Measurements from ENCODE around the gene FBXW11. TPM values are rescaled to one million over a fixed set of nuclear protein-coding genes. Genes with fewer than 3 reads are reported as not detected.

The FBXW11 gene
- total RNA-seq, 1 donor from 2014 or later = 84.0 TPM

DNA sequence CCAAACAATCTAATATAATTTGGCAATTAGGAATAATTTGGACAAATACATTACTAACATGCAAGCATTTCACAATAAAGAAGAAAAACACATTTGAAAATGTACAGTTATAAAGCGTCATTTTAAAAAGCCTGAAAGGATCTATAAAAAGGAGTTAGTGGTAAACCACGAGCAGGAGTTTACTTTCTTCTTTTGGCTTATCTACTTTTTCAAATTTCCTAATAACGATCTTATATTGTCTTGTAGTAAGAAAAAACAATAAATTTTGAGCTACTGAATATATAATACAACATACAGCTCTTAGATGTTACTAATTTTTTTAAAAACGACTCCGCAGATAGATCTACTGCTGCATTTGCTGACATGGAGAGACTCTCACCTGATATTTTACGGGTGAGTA is 141.0 kb downstream of the FBXW11 start:
- DNase-seq = no peak

GRCh38 chr5:171863935-171864334 is 142.5 kb downstream of the FBXW11 start:
- no peak for DNase-seq

DNA sequence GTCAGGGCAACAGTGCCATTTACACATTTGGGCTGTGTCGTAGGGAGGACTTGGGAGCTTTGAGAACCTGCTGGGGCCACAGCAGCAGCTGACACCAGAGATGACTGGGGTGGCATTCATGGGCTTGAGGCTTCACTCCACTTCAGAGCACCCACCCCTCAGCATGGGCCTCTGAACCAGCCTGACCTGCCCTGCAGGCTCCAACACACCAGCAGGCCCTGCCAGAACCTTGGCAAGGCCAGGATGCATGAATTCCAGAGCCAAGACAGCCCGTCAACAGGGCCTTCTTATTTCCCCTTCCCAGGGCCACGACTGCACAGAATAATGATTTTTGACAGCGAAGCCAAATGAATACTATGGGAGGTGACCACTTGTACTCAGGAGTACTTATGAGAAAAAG is 143.8 kb downstream of the FBXW11 start:
- DNase-seq = no peak

DNA sequence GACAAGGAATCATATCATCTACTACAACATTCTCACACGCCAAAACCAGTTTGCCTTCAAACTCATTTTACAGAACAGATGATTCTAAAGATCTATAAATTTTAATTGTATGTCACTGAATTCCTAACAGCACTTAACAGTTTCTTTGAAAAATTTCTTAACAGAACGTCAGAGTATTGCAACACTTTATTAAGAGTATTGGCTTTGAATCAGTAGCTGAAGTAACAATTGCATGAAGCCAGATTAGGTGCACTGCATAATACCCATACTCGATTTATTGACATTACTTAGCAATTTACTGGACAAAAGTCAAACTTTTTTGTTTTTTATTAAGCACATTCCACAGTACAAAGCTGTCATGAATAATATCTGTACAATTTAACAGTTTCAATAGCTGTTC is 145.1 kb downstream of the FBXW11 start:
- no peak for DNase-seq

- DNase-seq = no peak
Measured at GRCh38 chr5:171858303-171858702, 148.1 kb downstream of the FBXW11 start.

DNA sequence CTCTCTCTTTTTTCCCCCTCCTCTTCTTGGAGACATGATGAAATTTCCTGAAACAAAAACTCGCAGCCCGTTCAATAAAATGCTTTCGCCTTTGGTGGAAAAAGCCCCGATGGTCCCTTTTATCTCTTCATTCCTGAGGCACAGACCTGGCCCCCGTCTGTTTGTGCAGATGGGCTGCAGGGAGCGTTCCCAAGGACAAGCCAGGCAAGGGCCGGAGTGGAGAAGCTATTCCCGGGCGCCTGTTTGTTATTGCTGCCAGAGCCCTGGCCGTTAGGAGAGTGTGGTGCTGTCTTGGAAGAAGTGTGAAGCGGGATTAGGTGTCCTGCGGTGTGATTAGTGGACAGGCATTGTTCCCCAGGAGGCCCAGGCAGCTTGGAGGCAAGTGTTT is 149.0 kb downstream of the FBXW11 start:
- DNase-seq = peak; percentile 40

DNA sequence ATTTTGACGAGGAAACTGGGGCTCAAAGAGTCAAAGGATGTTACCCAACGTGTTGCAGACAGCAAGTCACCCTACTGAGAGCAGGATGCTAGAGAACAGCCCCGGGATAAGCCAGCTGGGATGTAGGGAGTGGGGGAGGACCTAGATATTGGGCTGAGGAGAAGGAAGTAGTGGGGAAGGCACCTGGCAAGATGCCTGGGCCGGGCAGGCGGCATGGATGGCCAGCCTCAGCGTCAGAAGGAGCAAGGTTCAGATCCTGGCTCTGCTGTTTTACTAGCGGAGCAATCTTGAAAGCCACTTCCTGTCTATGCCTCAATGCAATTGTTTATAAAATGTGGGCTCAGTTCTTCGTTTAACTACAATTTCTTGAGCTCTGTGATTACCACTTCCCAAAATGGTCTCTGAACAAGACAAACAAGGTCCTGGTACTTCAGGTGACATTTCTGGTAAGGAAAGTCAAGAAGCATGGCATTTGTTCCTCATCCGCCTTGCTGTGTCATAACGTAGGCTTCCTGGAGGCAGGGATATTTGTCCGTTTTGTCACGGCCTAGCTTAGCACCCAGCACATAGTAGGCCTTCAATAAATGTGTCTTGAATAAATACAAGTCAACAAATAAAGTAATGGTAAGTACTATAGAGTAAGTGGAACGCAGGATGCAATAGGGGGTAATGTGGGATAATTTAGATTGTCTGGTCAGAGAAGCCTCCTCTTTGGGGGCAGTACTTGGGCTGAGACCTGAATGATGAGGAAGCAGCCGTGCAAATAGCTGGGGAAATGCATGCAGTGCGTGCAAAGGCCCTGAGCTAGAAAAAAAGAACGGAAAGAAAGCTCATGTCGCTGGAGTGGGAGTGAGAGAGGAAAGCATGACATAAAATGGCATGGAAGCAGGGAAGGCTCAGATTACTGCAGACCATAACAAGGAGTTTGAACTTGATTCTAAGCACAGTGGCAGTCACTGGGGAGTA is 150.4 kb downstream of the FBXW11 start:
- DNase-seq = no peak

DNA sequence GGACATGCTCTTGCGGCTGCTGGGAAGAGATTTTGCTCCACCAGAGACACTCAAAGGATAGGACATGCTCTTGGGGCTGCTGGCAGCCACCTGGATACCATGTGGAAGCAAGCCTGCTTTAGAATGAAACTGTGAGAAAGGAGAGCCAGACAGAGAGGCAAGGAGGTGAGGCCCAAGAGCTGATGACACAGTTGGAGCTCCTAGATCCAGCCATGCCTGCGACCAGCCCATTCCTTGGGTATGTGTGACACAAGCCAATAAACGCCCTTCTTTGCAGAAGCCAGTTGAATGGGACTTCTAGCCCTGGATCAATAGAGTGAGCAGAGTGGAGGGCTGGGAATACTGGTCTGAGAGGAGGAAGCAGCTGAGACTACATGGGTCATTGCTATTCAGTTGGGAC is 151.2 kb downstream of the FBXW11 start:
- DNase-seq = no peak

DNA sequence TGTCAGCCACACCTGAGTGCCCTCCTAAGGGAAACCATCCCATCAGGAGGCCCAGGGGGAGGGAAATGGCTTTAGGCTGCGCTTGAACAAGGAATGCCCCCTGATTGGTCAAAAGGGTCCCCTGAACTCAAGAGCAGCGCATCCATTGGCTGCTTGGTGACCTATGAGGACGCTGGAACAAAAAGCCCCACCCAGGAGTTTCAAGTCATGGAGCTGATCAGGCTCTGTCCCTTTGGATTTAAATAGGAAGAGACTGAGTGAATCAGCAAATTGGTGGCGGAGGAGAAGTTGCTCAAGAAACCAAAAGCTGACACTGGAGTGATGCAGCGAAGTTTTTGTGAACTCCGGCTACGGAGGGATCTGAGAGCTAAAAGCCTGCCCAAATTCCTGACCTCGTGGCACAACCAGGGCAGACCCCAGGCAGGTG is 154.2 kb downstream of the FBXW11 start:
- no peak for DNase-seq

GRCh38 chr5:171851251-171851650 is 155.2 kb downstream of the FBXW11 start:
- no peak for DNase-seq

DNA sequence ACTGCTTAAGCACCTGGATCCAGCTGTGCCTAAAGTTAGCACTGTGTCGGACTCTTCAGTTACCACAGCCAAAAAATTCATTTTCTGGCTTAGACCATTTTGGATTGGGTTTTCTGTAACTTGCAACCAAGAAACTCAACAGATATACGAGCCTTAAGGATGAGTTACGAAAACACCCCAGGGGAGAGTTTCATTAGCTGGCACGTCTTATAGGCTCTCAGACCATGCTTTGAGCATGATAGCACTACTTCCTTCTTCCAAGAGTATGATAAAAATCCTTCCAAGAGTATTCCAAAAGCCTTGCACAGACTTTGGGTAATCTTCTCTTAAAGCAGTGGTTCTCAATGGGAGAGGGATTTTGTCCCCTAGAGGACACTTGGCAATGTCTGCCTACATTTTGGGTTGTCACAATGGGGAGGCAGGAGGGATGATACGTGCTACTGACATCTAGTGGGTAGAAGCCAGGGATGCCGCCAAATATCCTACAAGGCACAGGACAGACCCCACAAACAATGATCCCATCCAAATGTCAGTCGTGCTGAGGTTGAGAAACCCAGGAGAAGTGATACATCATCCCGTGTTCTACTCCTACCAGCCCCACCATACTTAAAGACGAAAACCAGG is 156.0 kb downstream of the FBXW11 start:
- peak; percentile 55 for DNase-seq

GRCh38 chr5:171849585-171850323 is 156.7 kb downstream of the FBXW11 start:
- no peak for DNase-seq

DNA sequence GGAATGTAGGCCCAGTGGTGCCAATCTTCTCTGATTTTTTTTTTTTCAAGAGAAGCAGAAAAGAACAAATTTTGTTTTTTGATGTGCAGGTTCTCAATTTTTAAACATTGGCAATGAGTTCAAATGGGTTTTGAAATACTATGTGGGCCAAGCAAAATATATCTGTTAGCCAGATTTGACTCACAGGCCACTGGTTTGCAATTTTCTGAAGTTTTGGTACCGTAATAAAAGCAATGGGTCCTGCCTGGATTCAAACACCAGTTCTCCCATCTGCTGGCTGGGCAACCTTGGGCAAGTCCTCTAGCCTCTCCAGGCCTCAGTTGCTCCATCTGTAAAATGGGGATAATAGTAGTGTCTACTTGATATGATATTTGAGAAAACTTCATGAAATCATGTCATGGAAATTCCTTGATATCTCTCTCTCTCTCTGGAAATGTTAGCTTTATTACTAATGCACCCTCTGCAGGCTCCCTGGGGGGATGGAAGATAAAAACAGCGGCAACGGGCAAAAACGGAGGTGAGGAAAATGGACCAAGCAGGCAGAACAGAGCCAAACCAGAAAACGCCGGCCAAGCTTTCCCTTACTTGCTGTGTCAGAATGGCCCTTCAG is 157.4 kb downstream of the FBXW11 start:
- DNase-seq = no peak

- DNase-seq = no peak
Measured at GRCh38 chr5:171848486-171848885, 158.0 kb downstream of the FBXW11 start.

- no peak for DNase-seq
Measured at GRCh38 chr5:171848006-171848405, 158.4 kb downstream of the FBXW11 start.

DNA sequence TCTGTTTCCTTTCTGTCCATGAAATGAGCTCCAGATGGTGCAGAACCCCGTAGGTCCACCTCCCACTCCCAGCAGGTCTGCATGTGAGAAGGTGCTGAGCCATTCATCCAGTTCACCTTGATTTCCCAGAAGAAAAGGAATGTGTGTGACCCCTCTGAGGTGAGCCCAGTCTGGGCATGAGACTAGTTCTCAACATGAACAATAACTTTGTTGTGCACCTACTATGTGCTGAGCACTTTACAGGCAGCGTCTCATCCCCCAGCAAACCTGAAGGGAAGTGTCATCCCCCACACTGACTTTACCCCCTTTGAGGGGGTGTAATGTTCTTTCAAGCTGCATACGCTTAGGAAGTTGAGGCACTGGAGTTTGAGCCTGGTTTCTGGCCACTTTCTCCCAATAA is 159.4 kb downstream of the FBXW11 start:
- DNase-seq = no peak

DNA sequence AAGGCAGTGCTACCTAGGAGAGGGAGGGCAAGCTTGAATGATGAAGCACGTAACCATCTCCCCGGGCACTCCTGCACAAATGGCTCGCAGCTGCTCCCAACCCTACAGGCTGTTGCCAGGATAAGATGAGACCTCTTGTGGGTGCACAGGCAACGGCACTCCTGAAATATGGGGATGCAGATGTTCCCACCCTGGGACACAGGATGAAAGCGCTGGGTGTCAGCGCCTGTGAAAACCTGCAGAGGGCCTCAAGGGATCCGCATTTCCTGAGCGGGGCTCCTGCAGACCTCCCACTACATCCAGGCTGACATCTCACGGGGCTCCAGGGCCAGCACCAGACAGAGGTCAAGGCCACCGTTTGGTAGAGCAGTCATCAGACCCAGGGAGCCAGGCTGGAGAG is 160.1 kb downstream of the FBXW11 start:
- DNase-seq = peak; percentile 30

- DNase-seq = peak; percentile 75
Measured at GRCh38 chr5:171845857-171846256, 160.6 kb downstream of the FBXW11 start.

DNA sequence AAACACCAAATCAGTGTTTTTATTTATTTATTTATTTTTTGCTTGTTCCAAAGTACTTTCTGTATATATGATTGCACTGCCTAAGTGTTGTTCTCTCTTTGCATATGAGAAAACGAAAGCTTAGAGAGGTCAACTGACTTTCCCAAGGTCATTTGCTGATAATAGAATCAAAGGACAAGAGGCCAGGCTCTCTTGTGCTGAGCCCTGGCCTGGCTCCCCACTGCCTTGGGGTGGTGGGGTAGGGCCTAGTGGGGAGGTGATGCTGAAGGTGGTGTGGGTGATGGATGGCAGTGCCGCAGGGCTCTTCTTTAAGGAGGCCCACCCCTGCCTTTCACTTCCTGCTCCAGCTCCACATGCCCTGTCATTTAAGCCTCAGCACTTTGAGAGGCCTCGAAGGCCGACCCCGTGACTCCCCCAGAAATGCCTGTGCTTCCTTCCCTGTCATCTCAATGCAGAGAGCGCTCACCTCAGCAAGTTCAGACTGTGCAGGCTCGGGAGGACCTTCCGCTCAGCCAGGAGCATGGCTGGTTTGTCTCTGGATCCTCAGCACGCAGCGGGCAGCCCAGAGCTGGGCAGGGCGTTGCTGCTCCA is 161.3 kb downstream of the FBXW11 start:
- DNase-seq = no peak

GRCh38 chr5:171842777-171843328 is 163.6 kb downstream of the FBXW11 start:
- DNase-seq = no peak

DNA sequence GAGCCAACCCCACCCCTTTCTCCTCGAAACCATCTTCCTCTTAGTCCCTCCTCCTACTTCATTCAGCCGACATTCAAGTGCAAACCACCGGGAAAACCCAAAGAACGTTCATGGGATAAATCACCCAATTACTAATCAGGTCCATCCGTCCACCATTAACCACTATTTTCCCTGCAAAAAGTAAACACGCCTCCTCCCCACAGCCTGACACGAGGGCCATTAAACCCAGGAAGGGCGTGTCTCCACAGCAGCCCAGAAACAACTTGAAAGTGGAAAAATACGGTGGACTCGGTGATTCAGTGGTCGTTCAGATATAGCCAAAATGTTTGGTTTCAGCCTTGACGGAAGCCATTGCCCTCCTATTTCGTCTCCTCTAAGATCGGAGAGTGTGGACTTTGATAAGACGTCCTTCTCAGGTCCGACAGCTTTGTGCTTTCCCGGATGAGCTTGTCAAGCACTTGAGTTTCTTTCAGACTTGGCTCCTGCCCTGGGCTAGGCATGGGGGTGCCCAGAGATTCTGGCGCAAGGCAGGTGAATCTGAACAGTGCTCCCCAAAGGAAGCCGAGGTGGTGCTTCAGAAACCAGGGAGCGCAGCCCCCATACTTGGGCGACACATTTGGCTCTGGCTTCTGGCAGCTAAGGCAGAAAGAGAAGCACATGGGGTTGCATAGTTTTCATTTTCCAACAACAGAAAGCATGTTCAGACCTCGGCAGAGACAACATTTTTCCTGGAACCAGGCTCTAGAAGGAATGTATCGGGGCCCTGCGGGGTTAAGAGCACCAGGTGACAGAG is 164.3 kb downstream of the FBXW11 start:
- no peak for DNase-seq
